Cardiac muscle cell (in vitro differentiated cells and primary cell): ENCODE results near the gene GPR132. TPM values are rescaled to one million over a fixed set of nuclear protein-coding genes. Genes with fewer than 3 reads are reported as not detected.
"Not testable (repeated sequence)": the region's sequence is repeated elsewhere in the genome, so short reads cannot be mapped to it uniquely, and the experiment has no call there.

Experiments
- DNase-seq, 2 donors: peaks; one replicate each; pipeline versions ENCODE4 v3.0.0 to v3.0.0-alpha.2; 2010 to 2017; ENCODE audit warnings: low read depth in 1 of 2, low spot score in 1 of 2
- H3K27ac ChIP-seq: fragments of 200-600 bp; sonication (generic); 2 replicates; pipeline ENCODE4 v1.5.1; 2016
- H3K27me3 ChIP-seq: fragments of 200-600 bp; sonication (generic); 2 replicates; pipeline ENCODE4 v1.6.0; 2016; ENCODE audit warnings: control low read depth
- H3K36me3 ChIP-seq: fragments of 200-600 bp; sonication (generic); 2 replicates; pipeline ENCODE4 v1.5.1; 2016; ENCODE audit warnings: control low read depth
- H3K4me1 ChIP-seq: fragments of 200-600 bp; sonication (generic); 2 replicates; pipeline ENCODE4 v1.8.1; 2017; ENCODE audit warnings: low read depth, mild to moderate bottlenecking, mixed run types
- H3K4me3 ChIP-seq: fragments of 200-600 bp; sonication (generic); 2 replicates; pipeline ENCODE4 v1.5.1; 2016; ENCODE audit warnings: mild to moderate bottlenecking
- H3K9me3 ChIP-seq: fragments of 200-600 bp; sonication (generic); 2 replicates; pipeline ENCODE4 v1.5.1; 2017; ENCODE audit warnings: low read depth, mild to moderate bottlenecking, control low read depth
- CTCF ChIP-seq: IDR thresholded peaks from 2 replicates; pipeline ENCODE4 v1.5.1; 2012; ENCODE audit warnings: low read depth, mild to moderate bottlenecking, low read length
- polyA plus RNA-seq: library from polyadenylated mRNA; unstranded; fragments of >200 nt; fragmentation: Nextera tagmentation; extraction: Ambion mirVana; gene quantifications from 2 replicates; pipeline ENCODE4 v1.2.1, GENCODE V29; 2016
- total RNA-seq: library from RNA; depleted of rRNA; stranded (reverse); fragments of >200 nt; gene quantifications from 2 replicates; pipeline ENCODE4 v1.2.3, GENCODE V29; 2016

The GPR132 gene
- total and polyA plus RNA-seq, 2 experiments from 2014 or later: 1.0 to 2.0 TPM

DNA sequence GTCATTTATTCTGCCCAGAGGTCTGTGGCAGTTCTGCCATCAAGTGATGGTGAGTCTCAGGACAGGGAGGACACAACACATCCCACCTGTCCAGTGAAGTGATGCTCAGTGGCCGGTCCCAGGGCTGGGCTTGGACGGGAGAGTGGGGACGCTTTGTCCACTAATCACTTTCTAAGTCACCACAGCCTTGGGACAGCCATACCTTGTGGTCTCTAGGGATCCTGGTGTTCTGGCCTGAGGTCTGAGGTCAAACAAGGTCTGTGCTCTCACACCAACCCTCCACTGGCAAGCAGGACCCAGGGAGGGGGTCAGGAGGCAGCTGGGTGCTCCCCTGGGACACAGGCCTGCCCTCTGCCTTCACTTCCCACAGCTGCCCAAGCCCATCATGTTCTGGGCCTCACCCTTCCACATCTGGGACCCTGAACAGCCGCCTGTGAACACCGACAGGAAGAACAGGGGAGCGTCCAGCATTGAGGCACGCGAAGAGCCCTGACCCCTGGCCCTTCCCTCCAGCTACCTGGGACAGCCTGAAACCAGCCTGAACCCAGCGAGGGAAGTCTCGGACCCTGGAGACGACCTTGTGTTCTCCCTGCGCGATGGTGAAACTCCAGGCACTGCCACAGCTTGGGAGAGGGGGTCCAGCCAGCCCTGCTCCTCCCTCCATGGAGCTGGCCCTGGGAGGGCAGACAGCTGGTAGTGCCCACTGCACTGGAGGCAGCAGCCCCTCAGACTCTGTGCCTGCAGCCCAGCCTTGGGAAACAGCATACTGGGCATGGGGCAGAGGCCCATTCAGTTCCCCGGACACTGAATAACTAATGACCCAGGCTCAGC lies 19.7 kb upstream of the GPR132 start:
- DNase-seq: no peak
- Histone ChIP-seq H3K27me3 (peaks cover 8% of the 10 kb centered on the region), H3K4me1 (peaks cover 5% of the 10 kb centered on the region), H3K4me3 (no peak overlapping the region), H3K27ac (no peak overlapping the region), H3K36me3 (no peaks in the 10 kb centered on the region), H3K9me3 (no peaks in the 10 kb centered on the region)
- no peak for TF ChIP-seq CTCF

- Histone ChIP-seq H3K4me1 (peaks cover 5% of the 10 kb centered on the region), H3K27me3 (peaks cover 8% of the 10 kb centered on the region), H3K4me3 (no peak overlapping the region), H3K36me3 (no peaks in the 10 kb centered on the region), H3K9me3 (no peaks in the 10 kb centered on the region), H3K27ac (no peak overlapping the region)
- no peak for TF ChIP-seq CTCF
- no peak for DNase-seq
Measured at GRCh38 chr14:105083926-105084685, 18.9 kb upstream of the GPR132 start.

- DNase-seq: no peak
- Histone ChIP-seq H3K27me3 (peaks cover 6% of the 10 kb centered on the region), H3K36me3 (no peaks in the 10 kb centered on the region), H3K4me3 (no peak overlapping the region), H3K27ac (no peak overlapping the region), H3K9me3 (no peaks in the 10 kb centered on the region), H3K4me1 (peaks cover under 1% of the 10 kb centered on the region)
- TF ChIP-seq CTCF: no peak
Measured at GRCh38 chr14:105082703-105083102, 17.5 kb upstream of the GPR132 start.

GRCh38 chr14:105081473-105081872 lies 16.2 kb upstream of the GPR132 start:
- not testable (repeated sequence) for H3K9me3 ChIP-seq, DNase-seq, H3K4me3 ChIP-seq, H3K4me1 ChIP-seq, H3K36me3 ChIP-seq, H3K27me3 ChIP-seq, H3K27ac ChIP-seq

GRCh38 chr14:105080161-105080560 lies 14.9 kb upstream of the GPR132 start:
- Histone ChIP-seq H3K27me3 (no peaks in the 10 kb centered on the region), H3K4me3 (no peak overlapping the region), H3K27ac (no peak overlapping the region), H3K9me3 (no peaks in the 10 kb centered on the region), H3K36me3 (no peaks in the 10 kb centered on the region), H3K4me1 (peaks cover 4% of the 10 kb centered on the region)
- no peak for TF ChIP-seq CTCF
- no peak for DNase-seq

- TF ChIP-seq CTCF: no peak
- Histone ChIP-seq H3K36me3 (no peaks in the 10 kb centered on the region), H3K27ac (no peak overlapping the region), H3K4me1 (peaks cover 4% of the 10 kb centered on the region), H3K4me3 (no peak overlapping the region), H3K9me3 (no peaks in the 10 kb centered on the region), H3K27me3 (no peaks in the 10 kb centered on the region)
- no peak for DNase-seq
Measured at GRCh38 chr14:105078294-105078693, 13.1 kb upstream of the GPR132 start.
